Glutamatergic neuron (in vitro differentiated cells): ENCODE measurements around the gene KIF1A. TPM values are rescaled to one million over a fixed set of nuclear protein-coding genes. Genes with fewer than 3 reads are reported as not detected.
A peak's percentile ranks its signal among the peaks of the same experiment; 100 is the strongest.

Experiments
- DNase-seq: peaks from one replicate; pipeline ENCODE4 v3.0.0; 2022
- H3K27ac Mint-ChIP-seq: one replicate; pipeline ENCODE4 v1.8.0; 2020; ENCODE audit warnings: mild to moderate bottlenecking, mixed read lengths, inconsistent platforms; ENCODE audit not compliant: unreplicated experiment
- H3K27me3 Mint-ChIP-seq: one replicate; pipeline ENCODE4 v1.8.0; 2020; ENCODE audit warnings: mild to moderate bottlenecking, moderate library complexity, mixed read lengths, inconsistent platforms; ENCODE audit not compliant: unreplicated experiment
- H3K36me3 Mint-ChIP-seq: one replicate; pipeline ENCODE4 v1.8.0; 2020; ENCODE audit warnings: mild to moderate bottlenecking, mixed read lengths, inconsistent platforms; ENCODE audit not compliant: unreplicated experiment
- H3K4me1 Mint-ChIP-seq: one replicate; pipeline ENCODE4 v1.8.0; 2020; ENCODE audit warnings: mild to moderate bottlenecking, low read depth, mixed read lengths, inconsistent platforms; ENCODE audit not compliant: unreplicated experiment
- H3K4me3 Mint-ChIP-seq: one replicate; pipeline ENCODE4 v1.8.0; 2020; ENCODE audit warnings: mild to moderate bottlenecking, mixed read lengths, inconsistent platforms; ENCODE audit not compliant: unreplicated experiment
- H3K9me3 Mint-ChIP-seq: one replicate; pipeline ENCODE4 v1.8.0; 2020; ENCODE audit warnings: mild to moderate bottlenecking, moderate library complexity, mixed read lengths, inconsistent platforms; ENCODE audit not compliant: unreplicated experiment
- CTCF ChIP-seq: fragments of 200-600 bp; sonication (generic); IDR thresholded peaks from one replicate; pipeline ENCODE4 v1.5.0; 2021; ENCODE audit not compliant: partially characterized antibody, unreplicated experiment
- total RNA-seq: library from RNA; stranded (reverse); fragmentation: NEBNext Ultra II Directional; extraction: Animal tissue kit (Norgen Biotek cat#: 25700); gene quantifications from one replicate; pipeline ENCODE4 v1.2.1, GENCODE V29; 2021; ENCODE audit not compliant: unreplicated experiment

KIF1A gene
- total RNA-seq, 1 donor from 2014 or later, result 439 TPM

GRCh38 chr2:240809276-240809675 lies 10.7 kb downstream of the KIF1A start:
- no peak for DNase-seq
- peaks cover 31% of the 10 kb centered on the region for H3K9me3 Mint-ChIP-seq
- no peak overlapping the region for H3K27ac Mint-ChIP-seq
- H3K4me1 Mint-ChIP-seq, result no peaks in the 10 kb centered on the region
- no peak overlapping the region for H3K4me3 Mint-ChIP-seq
- TF ChIP-seq CTCF, result no peak
- peaks cover 40% of the 10 kb centered on the region for H3K36me3 Mint-ChIP-seq
- H3K27me3 Mint-ChIP-seq, result peaks cover 18% of the 10 kb centered on the region

GRCh38 chr2:240806459-240806858 lies 13.6 kb downstream of the KIF1A start:
- Mint-ChIP-seq H3K27me3 (peaks cover 7% of the 10 kb centered on the region), H3K27ac (no peak overlapping the region), H3K36me3 (peaks cover 25% of the 10 kb centered on the region), H3K4me1 (no peaks in the 10 kb centered on the region), H3K4me3 (no peak overlapping the region), H3K9me3 (peaks cover 12% of the 10 kb centered on the region)
- no peak for TF ChIP-seq CTCF
- DNase-seq, result no peak

- Mint-ChIP-seq H3K4me3 (no peak overlapping the region), H3K27me3 (peaks cover 7% of the 10 kb centered on the region), H3K9me3 (peaks cover 8% of the 10 kb centered on the region), H3K27ac (no peak overlapping the region), H3K4me1 (no peaks in the 10 kb centered on the region), H3K36me3 (peaks cover 22% of the 10 kb centered on the region)
- TF ChIP-seq CTCF, result no peak
- DNase-seq, result no peak
Observed at GRCh38 chr2:240806006-240806405, 14.0 kb downstream of the KIF1A start.

- no peak for DNase-seq
- peaks cover 8% of the 10 kb centered on the region for H3K4me1 Mint-ChIP-seq
- no peaks in the 10 kb centered on the region for H3K27me3 Mint-ChIP-seq
- peaks cover 8% of the 10 kb centered on the region for H3K36me3 Mint-ChIP-seq
- no peak overlapping the region for H3K27ac Mint-ChIP-seq
- TF ChIP-seq CTCF, result no peak
- H3K4me3 Mint-ChIP-seq, result no peak overlapping the region
- no peaks in the 10 kb centered on the region for H3K9me3 Mint-ChIP-seq
Observed at GRCh38 chr2:240803191-240803590, 16.8 kb downstream of the KIF1A start.

GRCh38 chr2:240799033-240799820 lies 20.8 kb downstream of the KIF1A start:
- Mint-ChIP-seq H3K36me3 (peaks cover 3% of the 10 kb centered on the region), H3K4me1 (peaks cover 18% of the 10 kb centered on the region), H3K9me3 (peaks cover 7% of the 10 kb centered on the region), H3K27ac (no peak overlapping the region), H3K4me3 (no peak overlapping the region), H3K27me3 (peaks cover 4% of the 10 kb centered on the region)
- no peak for TF ChIP-seq CTCF
- DNase-seq, result peak; percentile 10
